HEK293 (cell line): ENCODE results near the gene PCSK9.

ENCODE experiments used
- CTCF ChIA-PET: fragments of 350-600 bp; formaldehyde crosslinking; extraction: SDS; loops from one replicate; lab custom pipeline; 2021; ENCODE audit warnings: antibody characterized with exemption; lab: Yijun Ruan, JAX
- POLR2A ChIA-PET: fragments of 300-600 bp; formaldehyde crosslinking; extraction: SDS; loops from one replicate; lab custom pipeline; 2020; ENCODE audit warnings: antibody characterized with exemption, inconsistent platforms; lab: Yijun Ruan, JAX
- H3K27ac ChIP-seq: fragments of 200-500 bp; sonication (Bioruptor generic); 2 replicates; pipeline ENCODE4 v1.5.1; 2014; ENCODE audit warnings: low read depth, low read length, control low read depth, inconsistent platforms; ENCODE audit errors: extremely low read depth
- H3K36me3 ChIP-seq, 2 experiments: fragments of 200-500 bp in 1 of 2; sonication (Bioruptor generic) in 1 of 2; 1 replicate in 1 of 2; 2 replicates in 1 of 2; pipeline ENCODE4 v1.5.1; 2014 to 2017; ENCODE audit warnings: inconsistent platforms in 2 of 2, low read length in 2 of 2; ENCODE audit not compliant: control insufficient read depth in 2 of 2, insufficient read depth in 1 of 2
- H3K4me1 ChIP-seq: fragments of 200-500 bp; sonication (Bioruptor generic); 2 replicates; pipeline ENCODE4 v1.5.1; 2014; ENCODE audit warnings: mild to moderate bottlenecking, low read length, inconsistent platforms; ENCODE audit not compliant: control insufficient read depth, insufficient read depth
- H3K4me3 ChIP-seq: 2 replicates; pipeline ENCODE4 v1.5.1; 2011; ENCODE audit warnings: low read depth, mild to moderate bottlenecking, control low read depth, low read length, moderate library complexity
- H3K9me3 ChIP-seq: fragments of 200-500 bp; sonication (Bioruptor generic); 2 replicates; pipeline ENCODE4 v1.5.1; 2014; ENCODE audit warnings: low read depth, low read length, inconsistent platforms; ENCODE audit not compliant: control insufficient read depth, insufficient read depth
- ATF2 ChIP-seq: fragments of 450-650 bp; formaldehyde crosslinking; IDR thresholded peaks from 2 replicates; pipeline ENCODE4 v1.5.1; 2016; ENCODE audit warnings: missing biosample characterization, missing genetic modification characterization, low read depth
- CTCF ChIP-seq: fragments of 450-650 bp; formaldehyde crosslinking; IDR thresholded peaks from 2 replicates; pipeline ENCODE4 v1.5.1; 2016; ENCODE audit warnings: missing biosample characterization, missing genetic modification characterization
- GLI4 ChIP-seq: fragments of 450-650 bp; formaldehyde crosslinking; IDR thresholded peaks from 2 replicates; pipeline ENCODE4 v1.5.1; 2016; ENCODE audit warnings: missing biosample characterization, missing genetic modification characterization
- SP3 ChIP-seq: fragments of 450-650 bp; formaldehyde crosslinking; IDR thresholded peaks from 2 replicates; pipeline ENCODE4 v1.5.1; 2016; ENCODE audit warnings: missing biosample characterization, missing genetic modification characterization
- YY1 ChIP-seq: fragments of 450-650 bp; formaldehyde crosslinking; IDR thresholded peaks from 2 replicates; pipeline ENCODE4 v1.5.1; 2018; ENCODE audit warnings: missing biosample characterization, missing genetic modification characterization
- ZNF530 ChIP-seq: fragments of 450-650 bp; formaldehyde crosslinking; IDR thresholded peaks from 2 replicates; pipeline ENCODE4 v1.5.1; 2016; ENCODE audit warnings: low read depth, missing biosample characterization, missing genetic modification characterization
- ZNF585B ChIP-seq: fragments of 450-650 bp; formaldehyde crosslinking; IDR thresholded peaks from 2 replicates; pipeline ENCODE4 v1.5.1; 2016; ENCODE audit warnings: missing biosample characterization, missing genetic modification characterization
- ZNF610 ChIP-seq: fragments of 450-650 bp; formaldehyde crosslinking; IDR thresholded peaks from 2 replicates; pipeline ENCODE4 v1.5.1; 2016; ENCODE audit warnings: missing biosample characterization, missing genetic modification characterization, borderline replicate concordance
- ZNF624 ChIP-seq: fragments of 450-650 bp; formaldehyde crosslinking; IDR thresholded peaks from 2 replicates; pipeline ENCODE4 v1.5.1; 2017; ENCODE audit warnings: missing biosample characterization, missing genetic modification characterization
- ZNF658 ChIP-seq: fragments of 450-650 bp; formaldehyde crosslinking; IDR thresholded peaks from 2 replicates; pipeline ENCODE4; 2016; ENCODE audit warnings: missing biosample characterization, missing genetic modification characterization
- ZNF701 ChIP-seq: fragments of 450-650 bp; formaldehyde crosslinking; IDR thresholded peaks from 2 replicates; pipeline ENCODE4 v1.5.1; 2016; ENCODE audit warnings: missing biosample characterization, missing genetic modification characterization
- ZXDB ChIP-seq: fragments of 450-650 bp; formaldehyde crosslinking; IDR thresholded peaks from 2 replicates; pipeline ENCODE4 v1.5.1; 2016; ENCODE audit warnings: missing biosample characterization, missing genetic modification characterization
- TF ChIP-seq, protein P1 (sequence below): fragments of 450-650 bp; formaldehyde crosslinking; IDR thresholded peaks from 2 replicates; pipeline ENCODE4 v1.5.1; 2016; ENCODE audit warnings: missing biosample characterization, missing genetic modification characterization
- TF ChIP-seq, protein P2 (sequence below): fragments of 450-650 bp; formaldehyde crosslinking; IDR thresholded peaks from 2 replicates; pipeline ENCODE4 v1.5.1; 2016; ENCODE audit warnings: missing biosample characterization, missing genetic modification characterization

The PCSK9 gene

DNA sequence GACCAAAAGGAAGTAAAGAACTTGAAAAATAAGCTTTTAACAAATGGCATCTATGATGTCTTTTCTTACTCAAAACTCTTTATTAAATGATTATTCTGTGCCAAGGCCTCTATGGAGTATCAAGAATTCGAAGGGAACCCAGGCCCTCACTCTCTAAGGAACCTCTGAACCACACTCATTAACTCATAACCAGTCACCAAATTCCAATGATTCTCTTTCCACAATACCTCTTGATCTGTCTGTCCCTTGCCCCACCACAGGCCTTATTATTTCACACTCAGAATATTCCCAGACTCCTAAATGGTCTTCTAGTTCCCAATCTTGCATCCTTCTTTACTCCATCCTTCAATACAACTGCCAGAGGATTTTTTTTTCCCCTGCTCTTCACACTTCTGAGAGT is 37.0 kb downstream of the PCSK9 start:
- no peak overlapping the region for H3K27ac ChIP-seq
- peaks cover 40 to 95% of the 10 kb centered on the region in 2 experiments for H3K36me3 ChIP-seq
- TF ChIP-seq ATF2 (tag by site-specific recombination) = no peak
- TF ChIP-seq YY1 (tag by site-specific recombination) = no peak
- no peak for TF ChIP-seq GLI4
- no peak for TF ChIP-seq ZNF624 (tag by site-specific recombination)
- ChIA-PET POLR2A (no interaction called here), CTCF (no interaction called here)
- H3K4me3 ChIP-seq = no peak overlapping the region
- H3K4me1 ChIP-seq = no peaks in the 10 kb centered on the region
- no peaks in the 10 kb centered on the region for H3K9me3 ChIP-seq

GRCh38 chr1:55078470-55078869 is 39.1 kb downstream of the PCSK9 start:
- Histone ChIP-seq H3K36me3 (peaks cover 44 to 93% of the 10 kb centered on the region in 2 experiments), H3K9me3 (no peaks in the 10 kb centered on the region), H3K27ac (no peak overlapping the region), H3K4me3 (no peak overlapping the region), H3K4me1 (no peaks in the 10 kb centered on the region)
- ChIA-PET CTCF (no interaction called here), POLR2A (interaction anchor here (0.7 kb wide), 1 partner anchor 202 kb away, joined by 3 read pairs; no protein-coding TSS in a partner anchor)
- TF ChIP-seq ZNF610 (tag by site-specific recombination) (no peak), CTCF (tag by site-specific recombination) (no peak), ZNF585B (no peak), ZXDB (tag by site-specific recombination) (no peak), ZNF658 (tag by site-specific recombination) (no peak)
- TF ChIP-seq, protein P1, sequence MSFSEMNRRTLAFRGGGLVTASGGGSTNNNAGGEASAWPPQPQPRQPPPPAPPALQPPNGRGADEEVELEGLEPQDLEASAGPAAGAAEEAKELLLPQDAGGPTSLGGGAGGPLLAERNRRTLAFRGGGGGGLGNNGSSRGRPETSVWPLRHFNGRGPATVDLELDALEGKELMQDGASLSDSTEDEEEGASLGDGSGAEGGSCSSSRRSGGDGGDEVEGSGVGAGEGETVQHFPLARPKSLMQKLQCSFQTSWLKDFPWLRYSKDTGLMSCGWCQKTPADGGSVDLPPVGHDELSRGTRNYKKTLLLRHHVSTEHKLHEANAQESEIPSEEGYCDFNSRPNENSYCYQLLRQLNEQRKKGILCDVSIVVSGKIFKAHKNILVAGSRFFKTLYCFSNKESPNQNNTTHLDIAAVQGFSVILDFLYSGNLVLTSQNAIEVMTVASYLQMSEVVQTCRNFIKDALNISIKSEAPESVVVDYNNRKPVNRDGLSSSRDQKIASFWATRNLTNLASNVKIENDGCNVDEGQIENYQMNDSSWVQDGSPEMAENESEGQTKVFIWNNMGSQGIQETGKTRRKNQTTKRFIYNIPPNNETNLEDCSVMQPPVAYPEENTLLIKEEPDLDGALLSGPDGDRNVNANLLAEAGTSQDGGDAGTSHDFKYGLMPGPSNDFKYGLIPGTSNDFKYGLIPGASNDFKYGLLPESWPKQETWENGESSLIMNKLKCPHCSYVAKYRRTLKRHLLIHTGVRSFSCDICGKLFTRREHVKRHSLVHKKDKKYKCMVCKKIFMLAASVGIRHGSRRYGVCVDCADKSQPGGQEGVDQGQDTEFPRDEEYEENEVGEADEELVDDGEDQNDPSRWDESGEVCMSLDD (tag by site-specific recombination) = no peak

DNA sequence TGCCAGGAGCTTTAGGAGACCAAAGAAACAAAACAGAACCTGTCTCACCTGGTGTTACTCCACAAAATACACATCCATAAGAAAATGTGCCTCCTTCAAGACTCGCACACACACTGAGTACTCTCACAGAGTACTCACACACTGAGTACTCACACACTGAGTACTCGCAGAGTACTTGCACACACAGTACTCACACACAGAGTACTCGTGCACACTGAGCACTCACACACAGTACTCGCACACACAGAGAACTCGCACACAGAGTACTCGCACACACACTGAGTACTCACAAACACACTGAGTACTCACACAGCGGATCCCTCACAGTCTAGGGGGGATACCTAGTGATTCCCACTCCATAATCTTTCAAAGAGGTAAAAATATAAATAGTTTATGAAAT is 40.3 kb downstream of the PCSK9 start:
- CTCF ChIA-PET = interaction anchor here (1.8 kb wide), 1 partner anchor 129 kb away, joined by 8 read pairs; no protein-coding TSS in a partner anchor
- TF ChIP-seq ZNF530 (no peak), SP3 (tag by site-specific recombination) (no peak), ZNF701 (tag by site-specific recombination) (no peak)
- TF ChIP-seq, protein P2, sequence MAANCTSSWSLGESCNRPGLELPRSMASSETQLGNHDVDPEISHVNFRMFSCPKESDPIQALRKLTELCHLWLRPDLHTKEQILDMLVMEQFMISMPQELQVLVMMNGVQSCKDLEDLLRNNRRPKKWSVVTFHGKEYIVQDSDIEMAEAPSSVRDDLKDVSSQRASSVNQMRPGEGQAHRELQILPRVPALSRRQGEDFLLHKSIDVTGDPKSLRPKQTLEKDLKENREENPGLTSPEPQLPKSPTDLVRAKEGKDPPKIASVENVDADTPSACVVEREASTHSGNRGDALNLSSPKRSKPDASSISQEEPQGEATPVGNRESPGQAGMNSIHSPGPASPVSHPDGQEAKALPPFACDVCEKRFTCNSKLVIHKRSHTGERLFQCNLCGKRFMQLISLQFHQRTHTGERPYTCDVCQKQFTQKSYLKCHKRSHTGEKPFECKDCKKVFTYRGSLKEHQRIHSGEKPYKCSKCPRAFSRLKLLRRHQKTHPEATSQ = no peak
- no peaks in the 10 kb centered on the region for H3K9me3 ChIP-seq
- no peak overlapping the region for H3K27ac ChIP-seq
- H3K4me3 ChIP-seq = no peak overlapping the region
- no peaks in the 10 kb centered on the region for H3K4me1 ChIP-seq
- POLR2A ChIA-PET = no interaction called here
- H3K36me3 ChIP-seq = peaks cover 41 to 94% of the 10 kb centered on the region in 2 experiments
